IMR-90 (cell line): Measurements from ENCODE around the gene SLC44A2. TPM values are rescaled to one million over a fixed set of nuclear protein-coding genes. Genes with fewer than 3 reads are reported as not detected.

Source experiments
- ATAC-seq: fragments of 200-7000 bp; cut with Tn5 transposase; 2 replicates; pipeline ENCODE4 v1.9.1; 2020; ENCODE audit warnings: low read depth, mild to moderate bottlenecking, moderate library complexity
- BruUV-seq: library from RNA; stranded (reverse); fragments of 400-500 nt; replicated peaks from 2 replicates; lab custom pipeline; 2021; lab: Mats Ljungman, UMichigan
- CTCF ChIA-PET: fragments of 300-600 bp; formaldehyde crosslinking; extraction: SDS; loops from one replicate; lab custom pipeline; 2021; ENCODE audit warnings: antibody characterized with exemption; lab: Yijun Ruan, JAX
- POLR2A ChIA-PET: fragments of 300-600 bp; sonication (Branson Sonifier 250); formaldehyde crosslinking; loops from one replicate; lab custom pipeline; 2022; ENCODE audit warnings: antibody characterized with exemption; ENCODE audit not compliant: unreplicated experiment; lab: Charles Lee
- DNase-seq: peaks from one replicate; pipeline ENCODE4 v3.0.0; 2013
- H2AFZ ChIP-seq: replicated peaks from 2 replicates; pipeline ENCODE3; 2013; ENCODE audit warnings: low read length, mild to moderate bottlenecking; ENCODE audit not compliant: poor library complexity
- H2AK5ac ChIP-seq: 2 replicates; pipeline ENCODE4 v1.6.1; 2013; ENCODE audit warnings: low read depth, low read length, inconsistent platforms
- H2AK9ac ChIP-seq: replicated peaks from 2 replicates; pipeline ENCODE3; 2013; ENCODE audit warnings: mild to moderate bottlenecking, low read depth, low read length, moderate library complexity; ENCODE audit not compliant: poor library complexity
- H2BK120ac ChIP-seq: 2 replicates; pipeline ENCODE4 v1.6.1; 2013; ENCODE audit warnings: low read depth, low read length, inconsistent platforms
- H2BK15ac ChIP-seq: 3 replicates; pipeline ENCODE4 v1.6.1; 2013; ENCODE audit warnings: low read depth, low read length, inconsistent platforms
- H2BK20ac ChIP-seq: 2 replicates; pipeline ENCODE4 v1.6.1; 2013; ENCODE audit warnings: low read depth, mild to moderate bottlenecking, inconsistent platforms, low read length, moderate library complexity
- H2BK5ac ChIP-seq: 2 replicates; pipeline ENCODE4 v1.6.1; 2013; ENCODE audit warnings: mild to moderate bottlenecking, low read depth, low read length, inconsistent platforms; ENCODE audit not compliant: poor library complexity, severe bottlenecking
- H3K14ac ChIP-seq: replicated peaks from 2 replicates; pipeline ENCODE4 v1.6.1; 2013; ENCODE audit warnings: low read depth, low read length, inconsistent platforms
- H3K18ac ChIP-seq: 2 replicates; pipeline ENCODE4 v1.6.1; 2013; ENCODE audit warnings: low read depth, low read length, control low read depth
- H3K23ac ChIP-seq: 2 replicates; pipeline ENCODE4 v1.6.1; 2013; ENCODE audit warnings: low read depth, low read length, inconsistent platforms
- H3K27ac ChIP-seq: 2 replicates; pipeline ENCODE4 v1.5.1; 2013; ENCODE audit warnings: mild to moderate bottlenecking, control low read depth, low read length; ENCODE audit not compliant: insufficient read depth
- H3K27me3 ChIP-seq: 2 replicates; pipeline ENCODE4 v1.6.1; 2013; ENCODE audit warnings: low read length; ENCODE audit not compliant: control insufficient read depth, insufficient read depth
- H3K36me3 ChIP-seq: 2 replicates; pipeline ENCODE4 v1.6.1; 2013; ENCODE audit warnings: low read length, mixed read lengths; ENCODE audit not compliant: control insufficient read depth, insufficient read depth
- H3K4ac ChIP-seq: 2 replicates; pipeline ENCODE4 v1.6.1; 2013; ENCODE audit warnings: low read depth, low read length, inconsistent platforms
- H3K4me1 ChIP-seq: 2 replicates; pipeline ENCODE4 v1.6.1; 2013; ENCODE audit warnings: low read length, mixed read lengths; ENCODE audit not compliant: control insufficient read depth, insufficient read depth
- H3K4me2 ChIP-seq: 2 replicates; pipeline ENCODE4 v1.6.1; 2013; ENCODE audit warnings: low read depth, mild to moderate bottlenecking, control low read depth, low read length, moderate library complexity
- H3K4me3 ChIP-seq: 2 replicates; pipeline ENCODE4 v1.5.1; 2013; ENCODE audit warnings: low read depth, mild to moderate bottlenecking, control low read depth, low read length, moderate library complexity; ENCODE audit not compliant: insufficient read depth
- H3K56ac ChIP-seq: 2 replicates; pipeline ENCODE4 v1.6.1; 2013; ENCODE audit warnings: low read length, inconsistent platforms; ENCODE audit not compliant: insufficient read depth; ENCODE audit errors: extremely low read depth
- H3K79me1 ChIP-seq, 2 experiments: 2 replicates each; pipeline ENCODE4 v1.6.1; 2013; ENCODE audit warnings: low read length in 2 of 2, inconsistent platforms in 1 of 2, low read depth in 1 of 2
- H3K9ac ChIP-seq: 2 replicates; pipeline ENCODE4 v1.6.1; 2013; ENCODE audit warnings: low read depth, low read length, control low read depth
- H3K9me1 ChIP-seq: 2 replicates; pipeline ENCODE4 v1.6.1; 2013; ENCODE audit warnings: low read length, inconsistent platforms; ENCODE audit not compliant: insufficient read depth
- H3K9me3 ChIP-seq: 2 replicates; pipeline ENCODE4 v1.6.1; 2013; ENCODE audit warnings: low read length; ENCODE audit not compliant: control insufficient read depth, insufficient read depth
- H4K20me1 ChIP-seq: 2 replicates; pipeline ENCODE4 v1.6.1; 2013; ENCODE audit warnings: low read length, inconsistent platforms; ENCODE audit not compliant: insufficient read depth
- H4K5ac ChIP-seq: 2 replicates; pipeline ENCODE4 v1.6.1; 2013; ENCODE audit warnings: mild to moderate bottlenecking, low read depth, low read length, control low read depth
- H4K8ac ChIP-seq, 2 experiments: 2 replicates each; pipeline ENCODE4 v1.6.1; 2013; ENCODE audit warnings: low read depth in 2 of 2, low read length in 2 of 2, control low read depth in 1 of 2, inconsistent platforms in 1 of 2
- H4K91ac ChIP-seq: 2 replicates; pipeline ENCODE4 v1.6.1; 2013; ENCODE audit warnings: low read depth, low read length, inconsistent platforms; ENCODE audit not compliant: insufficient read depth
- BHLHE40 ChIP-seq: fragments of 150-350 bp; IDR thresholded peaks from 2 replicates; pipeline ENCODE4 v1.6.1; 2016; ENCODE audit warnings: mild to moderate bottlenecking, low read depth, low read length
- CHD1 ChIP-seq: IDR thresholded peaks from 2 replicates; pipeline ENCODE4 v1.6.1; 2012; ENCODE audit warnings: low read depth, low read length, improper control_type of control experiment
- MAZ ChIP-seq: IDR thresholded peaks from 2 replicates; pipeline ENCODE4 v1.6.1; 2012; ENCODE audit warnings: low read depth, mild to moderate bottlenecking, low read length, improper control_type of control experiment, moderate library complexity, borderline replicate concordance
- NFE2L2 ChIP-seq: fragments of 150-350 bp; IDR thresholded peaks from 2 replicates; pipeline ENCODE4 v1.6.1; 2016; ENCODE audit warnings: low read depth, mild to moderate bottlenecking, low read length
- SMC3 ChIP-seq: fragments of 150-350 bp; IDR thresholded peaks from 2 replicates; pipeline ENCODE4 v1.6.1; 2016; ENCODE audit warnings: low read depth, mild to moderate bottlenecking, antibody characterized with exemption, low read length, moderate library complexity
- WGBS, 2 experiments: methylation state at CpG; one replicate each; pipeline versions ENCODE4 v1.1.5 to v1.1.7; 2013; ENCODE audit warnings: missing lambda C conversion rate in 2 of 2; ENCODE audit not compliant: insufficient read length in 1 of 2; ENCODE audit errors: extremely low coverage in 2 of 2; 5-methylcytosine and 5-hydroxymethylcytosine counted together
- dilution Hi-C: fragments of 300-500 bp; cut with HindIII; formaldehyde crosslinking; loops from one replicate; pipeline ENCODE4 v1.14.3; 2018; ENCODE audit warnings: low sequenced_read_pairs; ENCODE audit not compliant: unreplicated experiment
- in situ Hi-C: fragments of 300-500 bp; cut with MboI; formaldehyde crosslinking; loops from 3 replicates; pipeline ENCODE4 v1.14.3; 2019; ENCODE audit warnings: low sequenced_read_pairs, inconsistent platforms, mixed read lengths
- intact Hi-C: fragments of 100-400 bp; cut with micrococcal nuclease; formaldehyde crosslinking; loops from 2 replicates; pipeline ENCODE4 v1.10.0; 2022
- polyA plus RNA-seq, 3 experiments: library from polyadenylated mRNA; depleted of rRNA; stranded (reverse); fragments of >200 nt; gene quantifications; 2 replicates each; pipeline ENCODE4 v1.2.3, GENCODE V29; 2012; ENCODE audit warnings: low replicate concordance in 1 of 3
- total RNA-seq: library from RNA; depleted of rRNA; stranded (reverse); fragments of >200 nt; gene quantifications from 2 replicates; pipeline ENCODE4 v1.2.3, GENCODE V29; 2012
- TF ChIP-seq, protein P1 (sequence below): conservative IDR thresholded peaks from 2 replicates; pipeline ENCODE4 v1.5.1; 2012; ENCODE audit warnings: mild to moderate bottlenecking, low read depth, low read length, improper control_type of control experiment

Gene SLC44A2
- total and polyA plus RNA-seq, 2 of the 4 experiments (the other 2 are of a cell fraction) = 28.5 to 62.9 TPM

DNA sequence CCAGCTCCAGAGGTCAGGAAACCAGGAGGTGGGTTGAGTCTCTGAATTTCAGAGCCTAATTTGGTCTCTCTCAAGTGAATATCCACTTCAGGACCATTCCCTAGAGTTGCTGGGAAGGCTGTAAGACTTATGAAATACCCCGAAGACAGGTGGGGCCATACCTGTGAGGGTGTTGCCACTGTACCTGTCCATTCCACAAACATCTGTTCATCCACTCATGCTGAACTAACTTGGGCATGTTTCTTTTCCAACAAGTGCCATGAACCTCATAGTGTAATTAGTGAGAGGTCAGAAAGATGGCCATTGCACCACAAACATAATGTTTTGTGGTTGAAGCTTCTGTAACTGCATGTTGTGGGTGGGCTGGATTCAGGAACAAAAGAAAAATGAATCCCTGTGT lies 36.6 kb downstream of the SLC44A2 start:
- Histone ChIP-seq H3K23ac (no peak overlapping the region), H3K79me1 (peaks cover 0 to 29% of the 10 kb centered on the region in 2 experiments; a peak in 2 of 4 replicates), H2BK5ac (no peak overlapping the region), H3K56ac (no peak overlapping the region), H3K14ac (no peak overlapping the region), H4K20me1 (peaks cover 99% of the 10 kb centered on the region), H3K18ac (no peak overlapping the region), H4K91ac (no peak overlapping the region), H3K4me3 (no peak overlapping the region), H2AFZ (no peak overlapping the region), H3K9me3 (no peaks in the 10 kb centered on the region), H2BK15ac (no peak overlapping the region), H2BK120ac (no peak overlapping the region), H3K27ac (no peak overlapping the region), H3K27me3 (no peaks in the 10 kb centered on the region), H3K36me3 (peaks cover 10% of the 10 kb centered on the region), H2AK5ac (no peak overlapping the region), H3K9me1 (peaks cover 7% of the 10 kb centered on the region), H3K4me1 (peaks cover 8% of the 10 kb centered on the region), H3K9ac (no peak overlapping the region), H3K4me2 (no peak overlapping the region), H2AK9ac (no peak overlapping the region), H4K8ac (no peak overlapping the region), H3K4ac (no peak overlapping the region), H2BK20ac (no peak overlapping the region), H4K5ac (no peak overlapping the region)
- dilution Hi-C loops (no loop called here), in situ Hi-C loops (no loop called here), intact Hi-C loops (no loop called here)
- POLR2A ChIA-PET = no interaction called here
- DNase-seq (no peak), ATAC-seq (no peak)
- TF ChIP-seq NFE2L2 (no peak), CHD1 (no peak), BHLHE40 (no peak), MAZ (no peak), SMC3 (no peak)
- TF ChIP-seq, protein P1, sequence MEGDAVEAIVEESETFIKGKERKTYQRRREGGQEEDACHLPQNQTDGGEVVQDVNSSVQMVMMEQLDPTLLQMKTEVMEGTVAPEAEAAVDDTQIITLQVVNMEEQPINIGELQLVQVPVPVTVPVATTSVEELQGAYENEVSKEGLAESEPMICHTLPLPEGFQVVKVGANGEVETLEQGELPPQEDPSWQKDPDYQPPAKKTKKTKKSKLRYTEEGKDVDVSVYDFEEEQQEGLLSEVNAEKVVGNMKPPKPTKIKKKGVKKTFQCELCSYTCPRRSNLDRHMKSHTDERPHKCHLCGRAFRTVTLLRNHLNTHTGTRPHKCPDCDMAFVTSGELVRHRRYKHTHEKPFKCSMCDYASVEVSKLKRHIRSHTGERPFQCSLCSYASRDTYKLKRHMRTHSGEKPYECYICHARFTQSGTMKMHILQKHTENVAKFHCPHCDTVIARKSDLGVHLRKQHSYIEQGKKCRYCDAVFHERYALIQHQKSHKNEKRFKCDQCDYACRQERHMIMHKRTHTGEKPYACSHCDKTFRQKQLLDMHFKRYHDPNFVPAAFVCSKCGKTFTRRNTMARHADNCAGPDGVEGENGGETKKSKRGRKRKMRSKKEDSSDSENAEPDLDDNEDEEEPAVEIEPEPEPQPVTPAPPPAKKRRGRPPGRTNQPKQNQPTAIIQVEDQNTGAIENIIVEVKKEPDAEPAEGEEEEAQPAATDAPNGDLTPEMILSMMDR = no peak
- CTCF ChIA-PET = interaction anchor here (1.4 kb wide), 1 partner anchor 81 kb away, joined by 3 read pairs; no protein-coding TSS in a partner anchor
- no CpG with 5 or more reads among the region's 1 CpG for WGBS, 2 experiments
- no TSS peak for BruUV-seq
